Adrenal gland (tissue), 12 donors: ENCODE data around the gene NCF4. TPM values are rescaled to one million over a fixed set of nuclear protein-coding genes. Genes with fewer than 3 reads are reported as not detected.

Source experiments
- DNase-seq, 7 donors: peaks; one replicate each; pipeline ENCODE4 v3.0.0-alpha.2; 2019 to 2020
- H3K27ac ChIP-seq, 5 donors: fragments of 200-600 bp; sonication (generic) in 4 of 5; 1 replicate in 3 of 5; 2 replicates in 2 of 5; pipeline versions ENCODE4 v1.5.1 to v1.8.0; 2016 to 2020; ENCODE audit warnings: mild to moderate bottlenecking in 1 of 5
- H3K27me3 ChIP-seq: fragments of 200-600 bp; 2 replicates; pipeline ENCODE4 v1.8.0; 2021
- H3K36me3 ChIP-seq, 2 donors: fragments of 200-600 bp; replicated peaks in 1 of 2; 1 replicate in 1 of 2; 2 replicates in 1 of 2; pipeline versions ENCODE4 v1.5.1 to v1.8.0; 2018 to 2022
- H3K4me1 ChIP-seq, 2 donors: fragments of 200-600 bp; replicated peaks in 1 of 2; 1 replicate in 1 of 2; 2 replicates in 1 of 2; pipeline versions ENCODE4 v1.5.1 to v1.8.0; 2018 to 2021
- H3K4me3 ChIP-seq, 4 donors: fragments of 200-600 bp; sonication (generic) in 3 of 4; one replicate each; pipeline ENCODE4 v1.5.1; 2016 to 2018
- H3K9me3 ChIP-seq, 3 donors: fragments of 200-600 bp; sonication (generic) in 1 of 3; replicated peaks in 1 of 3; 1 replicate in 2 of 3; 2 replicates in 1 of 3; pipeline versions ENCODE4 v1.5.1 to v1.8.0; 2016 to 2021
- POLR2A ChIP-seq, 2 donors: fragments of 450-650 bp; IDR thresholded peaks; one replicate each; pipeline ENCODE4 v1.6.1; 2017; ENCODE audit warnings: antibody characterized with exemption in 2 of 2, mild to moderate bottlenecking in 2 of 2, moderate library complexity in 1 of 2
- WGBS, 4 donors: extraction: QIAGEN DNeasy Blood & Tissue Kit in 2 of 4; methylation state at CpG; one replicate each; pipeline versions ENCODE4 v1.1.5 to v1.1.7; 2013 to 2017; 5-methylcytosine and 5-hydroxymethylcytosine counted together
- intact Hi-C, 2 donors: fragments of 100-400 bp; cut with DNase I; formaldehyde crosslinking; loops; one replicate each; pipeline versions ENCODE4 v1.14.1 to v1.15.0; 2022 to 2023
- polyA plus RNA-seq, 3 donors: library from polyadenylated mRNA; stranded (reverse); fragments of 200-250 nt in 2 of 3; fragments of 350-450 nt in 1 of 3; fragmentation: Illumina TruSeq in 1 of 3; extraction: RNeasy Lipid Tissue Mini Kit (QIAGEN cat#74804) in 1 of 3; gene quantifications; one replicate each; pipeline ENCODE4 v1.2.3, GENCODE V29; 2013 to 2014
- total RNA-seq, 9 donors: library from RNA; depleted of rRNA in 4 of 9; stranded (reverse); fragments of >200 nt in 4 of 9; fragments of 120-200 nt in 1 of 9; fragmentation: NEBNext Ultra II Directional in 1 of 9; extraction: Animal tissue kit (Norgen Biotek cat#: 25700) in 1 of 9; gene quantifications; one replicate each; pipeline versions ENCODE4 v1.1.0 to v1.2.4, GENCODE V29; 2013 to 2023
- TF ChIP-seq, protein P1 (sequence below), 6 experiments: fragments of 450-650 bp in 4 of 6; fragments of 200-600 bp in 2 of 6; sonication (generic) in 1 of 6; IDR thresholded peaks; 1 replicate in 5 of 6; 2 replicates in 1 of 6; pipeline versions ENCODE4 v1.5.1 to v1.8.0; 2016 to 2021; ENCODE audit warnings: antibody characterized with exemption in 6 of 6, mild to moderate bottlenecking in 2 of 6, moderate library complexity in 1 of 6
- donor health status: healthy with polysubstance abuse.
- donor health status: Bipolar disorder and iron deficiency.
- donor health status: DM: yes; HTN: yes; CAD: no.
- donor health status: DM: no; HTN: no; CAD: no.
- donor health status: DM: no; HTN: no; CAD: no.
- donor health status: DM: yes; HTN: yes; CAD: no.

NCF4 gene
- total and polyA plus RNA-seq, 12 donors = 2.0 to 58.1 (median 23.2) TPM

DNA sequence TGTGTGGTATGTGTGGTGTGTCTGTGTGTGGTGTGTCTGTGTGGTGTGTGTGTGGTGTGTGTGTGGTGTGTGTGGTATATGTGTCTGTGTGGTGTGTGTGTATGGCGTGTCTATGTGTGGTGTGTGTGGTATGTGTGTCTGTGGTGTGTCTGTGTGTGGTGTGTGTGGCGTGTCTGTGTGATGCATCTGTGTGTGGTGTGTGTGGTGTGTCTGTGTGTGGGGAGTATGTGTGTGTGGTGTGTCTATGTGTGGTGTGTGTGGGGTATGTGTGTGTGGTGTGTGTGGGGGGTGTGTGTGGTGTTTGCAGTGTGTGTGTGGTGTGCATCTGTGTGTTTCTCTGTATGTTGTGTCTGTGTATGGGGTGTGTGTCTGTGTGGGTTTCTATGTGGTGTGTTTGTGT is 36.2 kb upstream of the NCF4 start:
- Histone ChIP-seq H3K4me3 (no peak overlapping the region), H3K36me3 (no peaks in the 10 kb centered on the region), H3K27ac (no peak overlapping the region), H3K9me3 (no peaks in the 10 kb centered on the region), H3K27me3 (peaks cover 19% of the 10 kb centered on the region), H3K4me1 (no peaks in the 10 kb centered on the region)
- TF ChIP-seq, protein P1, sequence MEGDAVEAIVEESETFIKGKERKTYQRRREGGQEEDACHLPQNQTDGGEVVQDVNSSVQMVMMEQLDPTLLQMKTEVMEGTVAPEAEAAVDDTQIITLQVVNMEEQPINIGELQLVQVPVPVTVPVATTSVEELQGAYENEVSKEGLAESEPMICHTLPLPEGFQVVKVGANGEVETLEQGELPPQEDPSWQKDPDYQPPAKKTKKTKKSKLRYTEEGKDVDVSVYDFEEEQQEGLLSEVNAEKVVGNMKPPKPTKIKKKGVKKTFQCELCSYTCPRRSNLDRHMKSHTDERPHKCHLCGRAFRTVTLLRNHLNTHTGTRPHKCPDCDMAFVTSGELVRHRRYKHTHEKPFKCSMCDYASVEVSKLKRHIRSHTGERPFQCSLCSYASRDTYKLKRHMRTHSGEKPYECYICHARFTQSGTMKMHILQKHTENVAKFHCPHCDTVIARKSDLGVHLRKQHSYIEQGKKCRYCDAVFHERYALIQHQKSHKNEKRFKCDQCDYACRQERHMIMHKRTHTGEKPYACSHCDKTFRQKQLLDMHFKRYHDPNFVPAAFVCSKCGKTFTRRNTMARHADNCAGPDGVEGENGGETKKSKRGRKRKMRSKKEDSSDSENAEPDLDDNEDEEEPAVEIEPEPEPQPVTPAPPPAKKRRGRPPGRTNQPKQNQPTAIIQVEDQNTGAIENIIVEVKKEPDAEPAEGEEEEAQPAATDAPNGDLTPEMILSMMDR (IDR thresholded peaks at IDR 0.05) = no peak
- TF ChIP-seq POLR2A (IDR thresholded peaks at IDR 0.05) = no peak
- 71 to 97% (median 88%) methylated on average over 1 to 2 of the region's 2 CpGs for WGBS, 4 donors
- intact Hi-C loops = no loop called here
- no peak for DNase-seq

DNA sequence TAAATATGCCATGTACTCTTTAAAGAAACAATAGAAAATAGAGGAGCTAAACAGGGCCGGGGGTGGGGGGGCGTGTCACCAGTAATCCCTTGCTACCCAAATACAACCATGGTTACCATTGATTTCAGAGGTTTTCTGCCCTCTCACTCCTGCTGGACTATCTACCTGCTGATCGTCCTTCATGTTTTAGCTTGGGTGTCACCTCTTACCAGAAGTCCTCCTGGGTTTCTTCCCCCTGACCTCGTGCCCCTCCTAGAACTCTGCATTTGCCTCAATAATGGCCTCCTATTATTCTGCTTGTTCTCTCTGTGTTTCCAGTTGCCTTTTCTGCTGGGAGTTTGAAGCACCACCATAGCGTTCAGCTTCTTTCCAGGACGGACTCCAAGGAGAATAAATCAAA is 34.5 kb upstream of the NCF4 start:
- Histone ChIP-seq H3K36me3 (no peaks in the 10 kb centered on the region), H3K4me1 (no peaks in the 10 kb centered on the region), H3K9me3 (no peaks in the 10 kb centered on the region), H3K4me3 (no peak overlapping the region), H3K27me3 (peaks cover 13% of the 10 kb centered on the region), H3K27ac (no peak overlapping the region)
- intact Hi-C loops = no loop called here
- no peak for DNase-seq
- no peak for TF ChIP-seq POLR2A (IDR thresholded peaks at IDR 0.05)
- TF ChIP-seq, protein P1 (IDR thresholded peaks at IDR 0.05) = no peak
- WGBS, 4 donors = 72 to 77% (median 74%) methylated on average over 6 of the region's 6 CpGs

DNA sequence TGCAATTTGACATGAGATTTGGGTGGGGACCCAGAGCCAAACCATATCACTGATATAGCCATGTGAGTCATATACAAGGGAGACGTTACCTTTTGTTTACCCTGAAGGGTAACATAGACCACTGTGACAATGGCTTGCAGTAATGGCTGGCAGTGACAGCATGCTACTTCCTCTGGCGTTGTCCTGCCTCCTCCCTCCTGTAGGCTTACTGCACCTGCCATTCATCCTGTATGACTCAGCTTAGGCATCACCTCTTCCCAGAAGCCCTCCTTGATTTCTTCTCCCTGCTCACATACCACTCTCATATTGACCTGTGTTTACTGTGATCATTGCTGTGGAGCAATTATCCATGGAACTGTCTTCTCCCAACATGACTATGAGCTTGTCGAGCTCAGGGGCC is 32.0 kb upstream of the NCF4 start:
- H3K27me3 ChIP-seq = no peaks in the 10 kb centered on the region
- intact Hi-C loops = no loop called here
- no peak overlapping the region for H3K4me3 ChIP-seq
- WGBS, 4 donors = 59 to 73% (median 67%) methylated on average over 3 of the region's 3 CpGs
- H3K27ac ChIP-seq = no peak overlapping the region
- H3K9me3 ChIP-seq = no peaks in the 10 kb centered on the region
- TF ChIP-seq POLR2A (IDR thresholded peaks at IDR 0.05) = no peak
- TF ChIP-seq, protein P1 (IDR thresholded peaks at IDR 0.05) = no peak
- no peaks in the 10 kb centered on the region for H3K36me3 ChIP-seq
- H3K4me1 ChIP-seq = no peaks in the 10 kb centered on the region
- DNase-seq = no peak

DNA sequence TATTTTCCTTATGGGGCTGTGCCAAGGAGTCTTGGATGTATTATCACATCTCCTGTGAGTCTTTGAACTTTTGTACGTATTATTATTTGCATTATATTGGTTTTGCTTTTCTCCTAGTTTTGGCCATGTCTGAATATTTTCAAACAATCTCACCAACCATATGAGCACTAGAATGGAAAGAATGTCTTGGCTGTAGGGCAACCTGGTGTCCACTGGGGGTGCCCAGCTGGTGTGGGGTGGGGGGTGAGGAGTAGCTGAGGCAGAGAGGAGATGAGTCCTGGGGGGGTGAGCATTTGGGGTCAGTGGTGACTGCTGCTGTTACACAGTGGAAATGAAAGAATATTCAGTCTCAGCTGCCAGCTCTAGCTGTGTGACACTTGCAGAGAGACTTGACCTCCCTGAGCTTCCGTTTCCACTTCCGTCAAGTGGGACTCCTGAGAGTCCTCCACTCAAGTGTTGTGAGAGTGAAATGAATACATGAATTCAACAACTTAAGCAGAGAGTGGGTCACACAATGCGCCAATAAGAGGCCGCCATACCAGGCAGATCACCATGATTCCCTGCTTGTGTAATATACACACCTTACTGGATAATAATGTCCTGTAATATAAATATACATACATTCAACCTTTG is 31.3 kb upstream of the NCF4 start:
- TF ChIP-seq POLR2A (IDR thresholded peaks at IDR 0.05) = no peak
- TF ChIP-seq, protein P1 (IDR thresholded peaks at IDR 0.05) = no peak
- H3K4me1 ChIP-seq = no peaks in the 10 kb centered on the region
- H3K4me3 ChIP-seq = no peak overlapping the region
- no peaks in the 10 kb centered on the region for H3K9me3 ChIP-seq
- no peak for DNase-seq
- intact Hi-C loops = no loop called here
- 61 to 78% (median 65%) methylated on average over 5 of the region's 5 CpGs for WGBS, 4 donors
- no peaks in the 10 kb centered on the region for H3K36me3 ChIP-seq
- no peaks in the 10 kb centered on the region for H3K27me3 ChIP-seq
- no peak overlapping the region for H3K27ac ChIP-seq
